ENCODE results near the gene CTNS. TPM values are rescaled to one million over a fixed set of nuclear protein-coding genes. Genes with fewer than 3 reads are reported as not detected.

CTNS gene
- total RNA-seq, 1 experiment from 2014 or later = 5.1 TPM

DNA sequence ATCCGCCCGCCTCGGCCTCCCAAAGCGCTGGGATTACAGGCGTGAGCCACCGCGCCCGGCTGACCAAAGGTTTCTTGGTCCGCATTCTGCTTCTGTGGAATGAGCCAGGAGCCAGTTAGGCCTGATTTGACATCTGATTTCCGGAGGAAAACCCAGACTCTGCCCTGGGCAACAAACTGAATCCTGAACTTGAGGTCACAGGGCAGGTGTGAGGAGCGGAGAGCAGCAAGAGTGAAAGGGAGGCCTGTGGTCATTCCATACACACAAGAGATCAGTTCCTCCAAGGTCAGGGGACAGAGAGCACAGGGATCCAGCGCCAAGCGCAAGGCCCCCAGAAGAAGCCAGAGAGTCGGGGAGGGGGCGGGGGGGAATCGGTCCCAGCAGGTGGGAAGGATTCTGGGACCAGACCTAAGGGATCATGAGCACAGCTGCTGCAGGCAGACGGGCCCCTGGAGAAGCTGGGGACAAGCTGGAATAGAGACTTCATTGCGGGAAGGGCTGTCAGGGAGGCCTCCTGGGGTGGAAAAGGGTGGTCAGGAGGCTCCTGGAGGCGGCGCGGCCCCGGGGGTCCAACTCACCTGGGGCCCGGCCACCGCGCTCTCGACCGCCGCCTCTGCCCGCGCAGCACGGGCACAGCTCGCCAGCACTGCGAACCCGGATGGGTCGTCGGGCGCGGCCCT is 946 bp upstream of the CTNS start:
- CTCF ChIA-PET = interaction anchor here (0.6 to 1.1 kb wide), 2 partner anchors 38 to 587 kb away, joined by 3 to 4 read pairs; no protein-coding TSS in a partner anchor
- TSS peak; percentile 28 for BruUV-seq (replicated peaks)
- peak; percentile 3 for DNase-seq
- H3K27me3 Mint-ChIP-seq (ENCODE audit: unreplicated experiment) = no peaks in the 10 kb centered on the region
- TF ChIP-seq, protein P1, sequence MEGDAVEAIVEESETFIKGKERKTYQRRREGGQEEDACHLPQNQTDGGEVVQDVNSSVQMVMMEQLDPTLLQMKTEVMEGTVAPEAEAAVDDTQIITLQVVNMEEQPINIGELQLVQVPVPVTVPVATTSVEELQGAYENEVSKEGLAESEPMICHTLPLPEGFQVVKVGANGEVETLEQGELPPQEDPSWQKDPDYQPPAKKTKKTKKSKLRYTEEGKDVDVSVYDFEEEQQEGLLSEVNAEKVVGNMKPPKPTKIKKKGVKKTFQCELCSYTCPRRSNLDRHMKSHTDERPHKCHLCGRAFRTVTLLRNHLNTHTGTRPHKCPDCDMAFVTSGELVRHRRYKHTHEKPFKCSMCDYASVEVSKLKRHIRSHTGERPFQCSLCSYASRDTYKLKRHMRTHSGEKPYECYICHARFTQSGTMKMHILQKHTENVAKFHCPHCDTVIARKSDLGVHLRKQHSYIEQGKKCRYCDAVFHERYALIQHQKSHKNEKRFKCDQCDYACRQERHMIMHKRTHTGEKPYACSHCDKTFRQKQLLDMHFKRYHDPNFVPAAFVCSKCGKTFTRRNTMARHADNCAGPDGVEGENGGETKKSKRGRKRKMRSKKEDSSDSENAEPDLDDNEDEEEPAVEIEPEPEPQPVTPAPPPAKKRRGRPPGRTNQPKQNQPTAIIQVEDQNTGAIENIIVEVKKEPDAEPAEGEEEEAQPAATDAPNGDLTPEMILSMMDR (IDR thresholded peaks at IDR 0.05; ENCODE audit: unreplicated experiment) = no peak
- no peaks in the 10 kb centered on the region for H3K4me1 Mint-ChIP-seq (ENCODE audit: low read depth, unreplicated experiment)
- peak overlapping the region; percentile 89 for H3K4me3 Mint-ChIP-seq (ENCODE audit: low read depth, unreplicated experiment)
- H3K36me3 Mint-ChIP-seq (ENCODE audit: insufficient read depth, unreplicated experiment) = peaks cover 34% of the 10 kb centered on the region
- H3K9me3 Mint-ChIP-seq (ENCODE audit: low read depth, unreplicated experiment) = no peaks in the 10 kb centered on the region
- intact Hi-C loops (cut with micrococcal nuclease; ENCODE audit: unreplicated experiment) = no loop called here
- peak overlapping the region; percentile 60 for H3K27ac Mint-ChIP-seq (ENCODE audit: unreplicated experiment)

DNA sequence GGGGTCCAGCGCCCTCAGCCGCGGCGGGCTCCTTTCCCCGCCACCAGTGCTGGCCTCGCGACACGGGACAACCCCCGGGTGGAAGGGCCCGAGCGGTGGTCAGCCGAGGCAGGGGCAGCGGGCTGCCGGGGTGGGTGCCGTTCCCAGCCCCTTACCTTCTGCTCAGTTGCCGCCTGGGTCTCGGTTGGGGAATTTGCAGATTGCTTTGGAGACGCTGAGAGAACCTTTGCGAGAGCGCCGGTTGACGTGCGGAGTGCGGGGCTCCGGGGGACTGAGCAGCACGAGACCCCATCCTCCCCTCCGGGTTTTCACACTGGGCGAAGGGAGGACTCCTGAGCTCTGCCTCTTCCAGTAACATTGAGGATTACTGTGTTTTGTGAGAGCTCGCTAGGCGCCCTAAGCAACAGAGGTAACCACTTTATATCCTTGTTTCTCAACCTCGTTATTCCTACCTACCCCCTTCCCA is 381 bp downstream of the CTNS start:
- H3K4me3 Mint-ChIP-seq (ENCODE audit: low read depth, unreplicated experiment) = peak overlapping the region; percentile 89
- H3K4me1 Mint-ChIP-seq (ENCODE audit: low read depth, unreplicated experiment) = no peaks in the 10 kb centered on the region
- TF ChIP-seq, protein P1 (IDR thresholded peaks at IDR 0.05; ENCODE audit: unreplicated experiment) = no peak
- H3K27ac Mint-ChIP-seq (ENCODE audit: unreplicated experiment) = peak overlapping the region; percentile 97
- CTCF ChIA-PET = interaction anchor here (0.6 to 1.1 kb wide), 2 partner anchors 588 to 593 kb away, joined by 4 read pairs; no protein-coding TSS in a partner anchor
- no peaks in the 10 kb centered on the region for H3K27me3 Mint-ChIP-seq (ENCODE audit: unreplicated experiment)
- DNase-seq = no peak
- no peaks in the 10 kb centered on the region for H3K9me3 Mint-ChIP-seq (ENCODE audit: low read depth, unreplicated experiment)
- no TSS peak for BruUV-seq (replicated peaks)
- intact Hi-C loops (cut with micrococcal nuclease; ENCODE audit: unreplicated experiment) = no loop called here
- H3K36me3 Mint-ChIP-seq (ENCODE audit: insufficient read depth, unreplicated experiment) = peaks cover 34% of the 10 kb centered on the region

DNA sequence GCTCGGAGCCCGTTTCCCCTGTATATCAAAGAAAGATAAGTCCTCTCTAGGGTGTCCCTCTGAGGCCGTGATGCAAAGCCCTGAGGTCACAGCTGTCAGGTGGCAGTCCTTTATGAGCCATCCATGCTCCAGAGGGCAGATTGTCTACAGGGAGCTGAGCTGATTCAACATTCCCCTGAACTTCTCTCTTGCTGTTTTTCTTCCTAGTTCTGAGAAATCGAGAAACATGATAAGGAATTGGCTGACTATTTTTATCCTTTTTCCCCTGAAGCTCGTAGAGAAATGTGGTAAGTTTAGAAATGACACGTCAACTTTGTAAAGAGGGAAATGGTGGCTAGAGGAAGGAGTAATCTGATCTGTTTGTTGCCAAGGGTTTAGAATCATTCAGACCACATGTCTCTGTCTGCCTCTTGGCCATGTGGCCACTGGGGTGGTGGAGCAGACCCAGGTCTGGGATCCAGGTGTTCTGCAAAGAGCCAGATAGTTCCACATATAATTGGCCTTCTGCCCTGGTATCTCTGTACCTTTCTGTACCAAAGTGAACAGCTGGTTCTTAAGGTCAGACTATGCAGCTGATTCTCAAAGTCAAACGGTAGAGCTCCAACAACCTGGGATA is 3.5 kb downstream of the CTNS start:
- TF ChIP-seq, protein P1 (IDR thresholded peaks at IDR 0.05; ENCODE audit: unreplicated experiment) = no peak
- CTCF ChIA-PET = no interaction called here
- Mint-ChIP-seq H3K36me3 (ENCODE audit: insufficient read depth, unreplicated experiment) (peaks cover 33% of the 10 kb centered on the region), H3K4me3 (ENCODE audit: low read depth, unreplicated experiment) (no peak overlapping the region), H3K27me3 (ENCODE audit: unreplicated experiment) (no peaks in the 10 kb centered on the region), H3K27ac (ENCODE audit: unreplicated experiment) (no peak overlapping the region), H3K9me3 (ENCODE audit: low read depth, unreplicated experiment) (no peaks in the 10 kb centered on the region), H3K4me1 (ENCODE audit: low read depth, unreplicated experiment) (no peaks in the 10 kb centered on the region)
- no TSS peak for BruUV-seq (replicated peaks)
- intact Hi-C loops (cut with micrococcal nuclease; ENCODE audit: unreplicated experiment) = no loop called here
- DNase-seq = no peak

GRCh38 chr17:3641014-3641413 is 4.5 kb downstream of the CTNS start:
- CTCF ChIA-PET = no interaction called here
- H3K27ac Mint-ChIP-seq (ENCODE audit: unreplicated experiment) = no peak overlapping the region

More at GRCh38 chr17:3641014-3641413, 4.5 kb downstream of the CTNS start:
- peaks cover 26% of the 10 kb centered on the region for H3K36me3 Mint-ChIP-seq (ENCODE audit: insufficient read depth, unreplicated experiment)
- no peaks in the 10 kb centered on the region for H3K9me3 Mint-ChIP-seq (ENCODE audit: low read depth, unreplicated experiment)
- TF ChIP-seq, protein P1 (IDR thresholded peaks at IDR 0.05; ENCODE audit: unreplicated experiment) = no peak
- no TSS peak for BruUV-seq (replicated peaks)
- H3K4me1 Mint-ChIP-seq (ENCODE audit: low read depth, unreplicated experiment) = no peaks in the 10 kb centered on the region
- H3K27me3 Mint-ChIP-seq (ENCODE audit: unreplicated experiment) = no peaks in the 10 kb centered on the region
- intact Hi-C loops (cut with micrococcal nuclease; ENCODE audit: unreplicated experiment) = no loop called here
- no peak for DNase-seq
- no peak overlapping the region for H3K4me3 Mint-ChIP-seq (ENCODE audit: low read depth, unreplicated experiment)

Data from Calu3 (cell line).